DOHH2 (cell line): Measurements from ENCODE around the gene PREPL.

Experiments
- H3F3A ChIP-seq: fragments of 200-600 bp; sonication (generic), shearing (Covaris generic); 2 replicates; pipeline ENCODE4 v1.6.0; 2016; ENCODE audit warnings: antibody characterized with exemption, mild to moderate bottlenecking; ENCODE audit not compliant: control insufficient read depth, insufficient read depth
- H3K27ac ChIP-seq: fragments of 200-600 bp; sonication (generic); 2 replicates; pipeline ENCODE4 v1.5.1; 2014; ENCODE audit warnings: low read depth, mild to moderate bottlenecking, low read length, moderate library complexity
- H3K27me3 ChIP-seq: fragments of 200-600 bp; sonication (generic); 2 replicates; pipeline ENCODE4 v1.6.1; 2014; ENCODE audit warnings: mild to moderate bottlenecking, low read length, mixed read lengths; ENCODE audit not compliant: control insufficient read depth
- H3K36me3 ChIP-seq: fragments of 200-600 bp; sonication (generic); 2 replicates; pipeline ENCODE4 v1.6.1; 2014; ENCODE audit warnings: mild to moderate bottlenecking, low read length, moderate library complexity, mixed read lengths; ENCODE audit not compliant: control insufficient read depth
- H3K4me1 ChIP-seq: fragments of 200-600 bp; sonication (generic); 2 replicates; pipeline ENCODE4 v1.6.1; 2014; ENCODE audit warnings: mild to moderate bottlenecking, low read length, mixed read lengths; ENCODE audit not compliant: control insufficient read depth
- H3K4me2 ChIP-seq: fragments of 200-600 bp; sonication (generic); 2 replicates; pipeline ENCODE4 v1.6.0; 2014; ENCODE audit warnings: mild to moderate bottlenecking, low read length, moderate library complexity
- H3K4me3 ChIP-seq: fragments of 200-600 bp; sonication (generic); 2 replicates; pipeline ENCODE4 v1.5.1; 2014; ENCODE audit warnings: mild to moderate bottlenecking, low read length, mixed read lengths
- H3K79me2 ChIP-seq: fragments of 200-600 bp; sonication (generic); 2 replicates; pipeline ENCODE4 v1.6.1; 2014; ENCODE audit warnings: mild to moderate bottlenecking, low read length, mixed read lengths; ENCODE audit not compliant: control insufficient read depth
- H3K9me2 ChIP-seq: fragments of 200-600 bp; sonication (generic); replicated peaks from 2 replicates; pipeline ENCODE4 v1.6.1; 2014; ENCODE audit warnings: mild to moderate bottlenecking, low read length, mixed read lengths; ENCODE audit not compliant: control insufficient read depth
- H3K9me3 ChIP-seq: fragments of 200-600 bp; sonication (generic); 2 replicates; pipeline ENCODE4 v1.6.1; 2014; ENCODE audit warnings: antibody characterized with exemption, low read length, mixed read lengths; ENCODE audit not compliant: control insufficient read depth, insufficient read depth
- H4K20me1 ChIP-seq: fragments of 200-600 bp; sonication (generic); 2 replicates; pipeline ENCODE4 v1.6.0; 2014; ENCODE audit warnings: low read depth, mild to moderate bottlenecking, antibody characterized with exemption, low read length, moderate library complexity; ENCODE audit not compliant: control insufficient read depth, insufficient read depth
- CTCF ChIP-seq: fragments of 200-600 bp; sonication (generic); IDR thresholded peaks from one replicate; pipeline ENCODE4 v1.5.1; 2014; ENCODE audit warnings: antibody characterized with exemption, mild to moderate bottlenecking, low read depth, low read length; ENCODE audit not compliant: poor library complexity, severe bottlenecking
- EZH2phosphoT487 ChIP-seq: fragments of 200-600 bp; sonication (generic); IDR thresholded peaks from 2 replicates; pipeline ENCODE4 v1.6.1; 2017; ENCODE audit warnings: borderline replicate concordance, mild to moderate bottlenecking, antibody characterized with exemption, low read length, moderate library complexity, mixed read lengths

The PREPL gene

GRCh38 chr2:44267796-44268648, 93.3 kb downstream of the PREPL start:
- H3K4me3 ChIP-seq: no peak overlapping the region
- no peak for TF ChIP-seq CTCF
- no peak for TF ChIP-seq EZH2phosphoT487
- H3K9me2 ChIP-seq: no peaks in the 10 kb centered on the region
- H3K27me3 ChIP-seq: no peaks in the 10 kb centered on the region
- no peaks in the 10 kb centered on the region for H3K9me3 ChIP-seq
- H3K36me3 ChIP-seq: no peaks in the 10 kb centered on the region
- H3K4me1 ChIP-seq: peaks cover 5% of the 10 kb centered on the region
- no peaks in the 10 kb centered on the region for H3K79me2 ChIP-seq
- no peaks in the 10 kb centered on the region for H4K20me1 ChIP-seq
- H3K27ac ChIP-seq: no peak overlapping the region
- H3K4me2 ChIP-seq: no peak overlapping the region
- no peaks in the 10 kb centered on the region for H3F3A ChIP-seq
